H1 (cell line): Measurements from ENCODE around the gene FAM186B. TPM values are rescaled to one million over a fixed set of nuclear protein-coding genes. Genes with fewer than 3 reads are reported as not detected.

Experiments
- CTCF ChIA-PET: fragments of 300-600 bp; sonication (Branson Sonifier 250); formaldehyde crosslinking; loops from one replicate; lab custom pipeline; 2021; ENCODE audit not compliant: partially characterized antibody; lab: Charles Lee
- POLR2A ChIA-PET: fragments of 300-600 bp; sonication (Branson Sonifier 250); formaldehyde crosslinking; loops from one replicate; lab custom pipeline; 2021; ENCODE audit warnings: inconsistent platforms; ENCODE audit not compliant: partially characterized antibody; lab: Charles Lee
- DNase-seq, 2 experiments: peaks; one replicate each; pipeline versions ENCODE4 v3.0.0 to v3.0.0-alpha.2; 2010 to 2022; ENCODE audit warnings: low spot score in 2 of 2, low read depth in 1 of 2, mixed read lengths in 1 of 2
- FAIRE-seq: peaks from 2 replicates; lab custom pipeline; 2011; peaks lifted over from hg19 to GRCh38; lab: Jason Lieb, UNC
- H2AFZ ChIP-seq: 2 replicates; pipeline ENCODE4 v1.8.1; 2012; ENCODE audit warnings: low read length, inconsistent platforms
- H2AK5ac ChIP-seq: 2 replicates; pipeline ENCODE4 v1.6.1; 2013; ENCODE audit warnings: low read depth, low read length
- H2BK120ac ChIP-seq: replicated peaks from 2 replicates; pipeline ENCODE3; 2013; ENCODE audit warnings: low read depth, low read length, inconsistent platforms
- H2BK12ac ChIP-seq: 2 replicates; pipeline ENCODE4 v1.6.1; 2013; ENCODE audit warnings: low read depth, low read length
- H2BK15ac ChIP-seq: 2 replicates; pipeline ENCODE4 v1.6.1; 2013; ENCODE audit warnings: low read length
- H2BK20ac ChIP-seq: 2 replicates; pipeline ENCODE4 v1.6.1; 2013; ENCODE audit warnings: low read length
- H2BK5ac ChIP-seq: 2 replicates; pipeline ENCODE4 v1.6.1; 2013; ENCODE audit warnings: low read depth, low read length
- H3K14ac ChIP-seq: 2 replicates; pipeline ENCODE4 v1.6.1; 2013; ENCODE audit warnings: inconsistent platforms; ENCODE audit not compliant: insufficient read length
- H3K18ac ChIP-seq: 2 replicates; pipeline ENCODE4 v1.6.1; 2013; ENCODE audit warnings: low read length; ENCODE audit errors: extremely low read depth
- H3K23ac ChIP-seq: 2 replicates; pipeline ENCODE4 v1.6.1; 2013; ENCODE audit warnings: inconsistent platforms; ENCODE audit not compliant: insufficient read length
- H3K23me2 ChIP-seq: 2 replicates; pipeline ENCODE4 v1.6.1; 2013; ENCODE audit warnings: low read depth, low read length
- H3K27ac ChIP-seq: 2 replicates; pipeline ENCODE4 v1.6.1; 2011; ENCODE audit warnings: low read depth, low read length, inconsistent platforms
- H3K27me3 ChIP-seq, 4 experiments: replicated peaks in 1 of 4; 1 replicate in 1 of 4; 2 replicates in 3 of 4; pipeline versions ENCODE4 v1.6.1 to v1.8.1; 2011 to 2013; ENCODE audit warnings: low read length in 3 of 4, mild to moderate bottlenecking in 3 of 4, inconsistent platforms in 2 of 4, mixed read lengths in 2 of 4, moderate library complexity in 1 of 4; ENCODE audit not compliant: control insufficient read depth in 3 of 4, insufficient read depth in 3 of 4; ENCODE audit errors: extremely low read depth in 1 of 4
- H3K36me3 ChIP-seq, 4 experiments: 2 replicates each; pipeline versions ENCODE4 v1.6.1 to v1.8.1; 2011 to 2013; ENCODE audit warnings: mild to moderate bottlenecking in 4 of 4, low read length in 3 of 4, moderate library complexity in 2 of 4, control low read depth in 1 of 4, inconsistent platforms in 1 of 4; ENCODE audit not compliant: insufficient read depth in 4 of 4, control insufficient read depth in 2 of 4
- H3K4ac ChIP-seq: replicated peaks from 2 replicates; pipeline ENCODE3; 2013; ENCODE audit warnings: low read length, low read depth, mixed read lengths, inconsistent platforms; ENCODE audit not compliant: insufficient read length
- H3K4me1 ChIP-seq, 4 experiments: replicated peaks in 1 of 4; 1 replicate in 1 of 4; 2 replicates in 3 of 4; pipeline versions ENCODE4 v1.6.1 to v1.8.1; 2011 to 2013; ENCODE audit warnings: low read length in 3 of 4, inconsistent platforms in 2 of 4, mixed read lengths in 1 of 4; ENCODE audit not compliant: insufficient read depth in 4 of 4, control insufficient read depth in 3 of 4
- H3K4me2 ChIP-seq, 2 experiments: 2 replicates each; pipeline versions ENCODE4 v1.6.1 to v1.8.1; 2011 to 2013; ENCODE audit warnings: low read depth in 2 of 2, low read length in 2 of 2, control low read depth in 1 of 2, inconsistent platforms in 1 of 2, mild to moderate bottlenecking in 1 of 2; ENCODE audit not compliant: insufficient read depth in 1 of 2
- H3K4me3 ChIP-seq, 4 experiments: fragments of 200-600, 300-600 bp in 1 of 4; sonication (generic), shearing (Covaris generic), sonication (Bioruptor Twin) in 1 of 4; 2 replicates each; pipeline versions ENCODE4 v1.5.1 to v1.8.1; 2011 to 2016; ENCODE audit warnings: low read length in 4 of 4, low read depth in 3 of 4, control low read depth in 2 of 4, inconsistent platforms in 2 of 4, mild to moderate bottlenecking in 2 of 4, mixed read lengths in 1 of 4, moderate library complexity in 1 of 4; ENCODE audit not compliant: insufficient read depth in 2 of 4; ENCODE audit errors: extremely low read depth in 1 of 4
- H3K56ac ChIP-seq: replicated peaks from 2 replicates; pipeline ENCODE3; 2013; ENCODE audit warnings: low read depth, mild to moderate bottlenecking, mixed read lengths, low read length, inconsistent platforms; ENCODE audit not compliant: insufficient read length
- H3K79me1 ChIP-seq: 2 replicates; pipeline ENCODE4 v1.6.1; 2013; ENCODE audit warnings: low read depth, low read length, control low read depth
- H3K79me2 ChIP-seq, 2 experiments: 2 replicates each; pipeline versions ENCODE4 v1.6.1 to v1.8.1; 2012 to 2013; ENCODE audit warnings: low read length in 2 of 2, mild to moderate bottlenecking in 2 of 2, inconsistent platforms in 1 of 2; ENCODE audit not compliant: insufficient read depth in 2 of 2, control insufficient read depth in 1 of 2
- H3K9ac ChIP-seq, 4 experiments: replicated peaks in 1 of 4; 1 replicate in 1 of 4; 2 replicates in 3 of 4; pipeline versions ENCODE4 v1.6.1 to v1.8.1; 2011 to 2013; ENCODE audit warnings: low read depth in 3 of 4, low read length in 3 of 4, control low read depth in 2 of 4, mild to moderate bottlenecking in 2 of 4, moderate library complexity in 2 of 4, inconsistent platforms in 1 of 4; ENCODE audit errors: extremely low read depth in 1 of 4
- H3K9me3 ChIP-seq, 2 experiments: 2 replicates each; pipeline versions ENCODE4 v1.6.1 to v1.8.1; 2012 to 2013; ENCODE audit warnings: mild to moderate bottlenecking in 2 of 2, moderate library complexity in 2 of 2, control low read depth in 1 of 2, inconsistent platforms in 1 of 2, low read depth in 1 of 2, low read length in 1 of 2, mixed read lengths in 1 of 2; ENCODE audit not compliant: insufficient read depth in 2 of 2
- H4K20me1 ChIP-seq, 2 experiments: replicated peaks in 1 of 2; 2 replicates each; pipeline versions ENCODE3 to v1.8.1; 2011 to 2013; ENCODE audit warnings: inconsistent platforms in 2 of 2, low read length in 2 of 2, mild to moderate bottlenecking in 1 of 2; ENCODE audit not compliant: insufficient read depth in 2 of 2, control insufficient read depth in 1 of 2
- H4K5ac ChIP-seq: 2 replicates; pipeline ENCODE4 v1.6.1; 2013; ENCODE audit warnings: low read length, low read depth, mixed read lengths, inconsistent platforms; ENCODE audit not compliant: insufficient read length
- H4K8ac ChIP-seq: 2 replicates; pipeline ENCODE4 v1.8.0; 2013; ENCODE audit warnings: mild to moderate bottlenecking, moderate library complexity, low read length, inconsistent platforms; ENCODE audit not compliant: insufficient read depth; ENCODE audit errors: extremely low read depth
- H4K91ac ChIP-seq: replicated peaks from 2 replicates; pipeline ENCODE3; 2013; ENCODE audit warnings: low read length, mixed read lengths, inconsistent platforms; ENCODE audit not compliant: insufficient read length
- SIN3A ChIP-seq, 2 experiments: IDR thresholded peaks in 1 of 2; conservative IDR thresholded peaks in 1 of 2; 2 replicates each; pipeline ENCODE4 v1.6.1; 2011 to 2012; ENCODE audit warnings: low read length in 2 of 2, improper control_type of control experiment in 1 of 2, low read depth in 1 of 2, mild to moderate bottlenecking in 1 of 2
- WGBS, 2 experiments: shearing (Covaris generic) in 1 of 2; methylation state at CpG; one replicate each; pipeline versions ENCODE4 v1.1.6 to v1.1.7; 2013 to 2015; ENCODE audit warnings: low lambda C conversion rate in 2 of 2, mixed read lengths in 2 of 2, inconsistent platforms in 1 of 2, low coverage in 1 of 2, missing lambda C conversion rate in 1 of 2; ENCODE audit not compliant: insufficient replicate concordance in 2 of 2, insufficient coverage in 1 of 2, insufficient read length in 1 of 2; ENCODE audit errors: extremely low coverage in 1 of 2, missing lambda C conversion rate in 1 of 2; 5-methylcytosine and 5-hydroxymethylcytosine counted together
- polyA plus RNA-seq, 7 experiments: library from polyadenylated mRNA; depleted of rRNA in 3 of 7; stranded (reverse) in 5 of 7; unstranded in 2 of 7; fragments of >200 nt in 5 of 7; fragments of 200-250 nt in 2 of 7; gene quantifications; 1 replicate in 5 of 7; 2 replicates in 1 of 7; 4 replicates in 1 of 7; pipeline versions ENCODE4 v1.2.1 to v1.2.3, GENCODE V29; 2011 to 2013; ENCODE audit warnings: missing spikeins in 2 of 7, mixed read lengths in 2 of 7
- total RNA-seq: library from RNA; stranded (reverse); fragmentation: NEBNext Ultra II Directional; extraction: Animal tissue kit (Norgen Biotek cat#: 25700); gene quantifications from 2 replicates; pipeline ENCODE4 v1.2.1, GENCODE V29; 2021
- TF ChIP-seq, protein P1 (sequence below): IDR thresholded peaks from 2 replicates; pipeline ENCODE4 v1.6.1; 2012; ENCODE audit warnings: low read length, inconsistent platforms

FAM186B gene
- total and polyA plus RNA-seq, 2 of the 8 experiments (the other 6 are each of a cell fraction or from before 2014, with no cell fraction given), result 0.12 to 0.73 TPM

GRCh38 chr12:49546481-49546880 is 59.0 kb downstream of the FAM186B start:
- H4K5ac ChIP-seq, result no peak overlapping the region
- 81% methylated on average over 3 of the region's 3 CpGs; no CpG with 5 or more reads in 1 of the 2 experiments for WGBS, 2 experiments
- H3K18ac ChIP-seq, result no peak overlapping the region
- H3K9me3 ChIP-seq, result no peaks in the 10 kb centered on the region
- no peak overlapping the region for H3K4me2 ChIP-seq
- H2AK5ac ChIP-seq, result no peak overlapping the region
- FAIRE-seq (no peak), DNase-seq (no peak)
- no peak overlapping the region for H3K4me3 ChIP-seq
- no peaks in the 10 kb centered on the region for H3K79me1 ChIP-seq
- H2BK12ac ChIP-seq, result no peak overlapping the region
- CTCF ChIA-PET, result interaction anchor here (0.6 to 3.8 kb wide), 13 partner anchors 8 to 322 kb away, joined by 3 to 23 read pairs (median 5); no protein-coding TSS in a partner anchor
- H3K23ac ChIP-seq, result no peak overlapping the region
- H4K8ac ChIP-seq, result no peak overlapping the region; the same call in 1 of the 2 replicates
- H4K20me1 ChIP-seq, result peaks cover 3 to 7% of the 10 kb centered on the region in 2 experiments
- H3K56ac ChIP-seq, result no peak overlapping the region
- H3K14ac ChIP-seq, result no peak overlapping the region
- H3K23me2 ChIP-seq, result peaks cover 14% of the 10 kb centered on the region; the same call in 1 of the 2 replicates
- TF ChIP-seq, protein P1, sequence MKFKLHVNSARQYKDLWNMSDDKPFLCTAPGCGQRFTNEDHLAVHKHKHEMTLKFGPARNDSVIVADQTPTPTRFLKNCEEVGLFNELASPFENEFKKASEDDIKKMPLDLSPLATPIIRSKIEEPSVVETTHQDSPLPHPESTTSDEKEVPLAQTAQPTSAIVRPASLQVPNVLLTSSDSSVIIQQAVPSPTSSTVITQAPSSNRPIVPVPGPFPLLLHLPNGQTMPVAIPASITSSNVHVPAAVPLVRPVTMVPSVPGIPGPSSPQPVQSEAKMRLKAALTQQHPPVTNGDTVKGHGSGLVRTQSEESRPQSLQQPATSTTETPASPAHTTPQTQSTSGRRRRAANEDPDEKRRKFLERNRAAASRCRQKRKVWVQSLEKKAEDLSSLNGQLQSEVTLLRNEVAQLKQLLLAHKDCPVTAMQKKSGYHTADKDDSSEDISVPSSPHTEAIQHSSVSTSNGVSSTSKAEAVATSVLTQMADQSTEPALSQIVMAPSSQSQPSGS, result no peak
- TF ChIP-seq SIN3A (conservative IDR thresholded peaks at IDR 0.05 in 1 of 2, IDR thresholded peaks at IDR 0.05 in 1 of 2; ENCODE audit: low read depth in 1 of 2, low read length in 2 of 2), result no peak
- TF ChIP-seq, all 59 proteins: peak for 0
- Histone ChIP-seq H2BK15ac (no peak overlapping the region), H3K4me1 (peaks cover 0 to 26% (median 18%) of the 10 kb centered on the region in 4 experiments; a peak in 6 of 7 replicates), H3K79me2 (no peaks in the 10 kb centered on the region), H3K27me3 (peaks cover 25 to 94% (median 86%) of the 10 kb centered on the region in 4 experiments), H2BK120ac (no peak overlapping the region), H3K27ac (no peak overlapping the region), H3K9ac (no peak overlapping the region), H2BK5ac (no peak overlapping the region), H4K91ac (no peak overlapping the region), H2BK20ac (no peak overlapping the region), H3K36me3 (no peaks in the 10 kb centered on the region), H3K4ac (no peak overlapping the region), H2AFZ (no peak overlapping the region)
- POLR2A ChIA-PET, result interaction anchor here (0.9 to 3.1 kb wide), 2 partner anchors 8 to 15 kb away, joined by 3 to 12 read pairs; no protein-coding TSS in a partner anchor
